ENCODE measurements around the gene DCN.

- TF ChIP-seq CTCF (conservative IDR thresholded peaks at IDR 0.05; ENCODE audit: low read length) (no peak), EZH2phosphoT487 (IDR thresholded peaks at IDR 0.05; ENCODE audit: borderline replicate concordance) (no peak)
Measured at GRCh38 chr12:91133871-91134270, 48.7 kb downstream of the DCN start.

Data from Loucy (cell line).